KBM-7 (cell line): ENCODE results near the gene HPS5.

Experiments
- DNase-seq: peaks from one replicate; pipeline ENCODE4 v3.0.0-alpha.2; 2015
- in situ Hi-C: fragments of 300-500 bp; cut with MboI; formaldehyde crosslinking; loops from 2 replicates; pipeline ENCODE4 v1.14.3; 2020; ENCODE audit warnings: low sequenced_read_pairs, low pct_unique_long_range_greater_than_20kb, mixed read lengths

Gene HPS5

GRCh38 chr11:18322818-18323570 is 1.1 kb upstream of the HPS5 start:
- in situ Hi-C loops = no loop called here

GRCh38 chr11:18321578-18321968 is 367 bp downstream of the HPS5 start:
- in situ Hi-C loops = no loop called here
- no peak for DNase-seq

More at GRCh38 chr11:18322818-18323570, 1.1 kb upstream of the HPS5 start:
- no peak for DNase-seq

- in situ Hi-C loops = no loop called here
- no peak for DNase-seq
Observed at GRCh38 chr11:18320617-18321016, 1.3 kb downstream of the HPS5 start.

- DNase-seq = no peak
- in situ Hi-C loops = no loop called here
Observed at GRCh38 chr11:18319914-18320313, 2.0 kb downstream of the HPS5 start.

DNA sequence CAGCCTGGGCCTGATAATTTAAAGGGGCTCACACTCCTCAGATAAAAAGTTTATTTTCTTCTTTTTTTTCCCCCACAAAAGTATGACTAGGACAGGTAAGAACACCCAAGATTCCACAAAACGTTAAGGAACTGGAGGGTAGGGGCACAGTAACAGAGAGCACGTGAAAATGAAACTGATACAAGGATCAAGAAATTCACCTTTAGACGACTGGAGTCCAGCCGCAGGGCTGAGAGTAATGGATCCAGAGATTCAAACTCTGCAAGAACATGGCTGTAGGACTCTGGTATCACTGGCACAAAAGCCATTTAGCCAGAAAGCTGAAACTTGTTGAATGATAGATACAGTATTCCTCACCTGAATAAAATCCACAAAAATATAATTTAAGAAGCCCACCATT is 4.4 kb downstream of the HPS5 start:
- in situ Hi-C loops = no loop called here
- no peak for DNase-seq

- in situ Hi-C loops = no loop called here
- DNase-seq = no peak
Observed at GRCh38 chr11:18315893-18316292, 6.0 kb downstream of the HPS5 start.

GRCh38 chr11:18314784-18315523 is 7.0 kb downstream of the HPS5 start:
- in situ Hi-C loops = no loop called here
- DNase-seq = no peak

DNA sequence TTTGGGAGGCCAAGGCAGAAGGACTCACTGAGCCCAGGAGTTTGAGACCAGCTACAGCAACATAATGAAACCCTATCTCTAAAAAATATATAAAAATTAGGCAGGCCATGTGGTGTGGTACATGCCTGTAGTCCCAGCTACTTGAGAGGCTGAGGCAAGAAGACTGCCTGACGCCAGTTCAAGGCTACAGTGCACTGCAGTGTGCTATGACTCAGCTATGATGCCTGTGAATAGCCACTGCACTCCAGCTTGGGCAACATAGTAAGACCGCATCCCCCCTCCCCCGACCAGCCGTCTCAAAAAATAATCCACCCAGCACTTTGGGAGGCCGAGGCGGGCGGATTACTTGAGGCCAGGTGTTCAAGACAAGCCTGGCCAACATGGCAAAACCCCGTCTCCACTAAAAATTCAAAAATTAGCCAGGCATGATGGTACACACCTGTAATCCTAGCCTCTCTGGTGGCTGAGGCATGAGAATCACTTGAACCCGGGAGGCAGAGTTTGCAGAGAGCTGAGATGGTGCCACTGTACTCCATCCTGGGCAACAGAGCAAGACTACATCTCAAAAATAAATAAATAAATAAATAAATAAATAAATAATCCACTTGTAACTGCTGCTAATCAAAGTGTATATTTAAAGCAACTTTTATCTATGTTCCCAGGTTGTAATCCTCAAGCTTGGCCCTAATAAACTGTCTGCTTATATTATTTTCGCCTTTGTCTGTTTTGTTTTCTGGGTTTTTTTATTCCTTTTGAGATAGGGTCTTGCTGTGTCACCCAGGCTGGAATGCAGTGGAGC is 7.8 kb downstream of the HPS5 start:
- in situ Hi-C loops = no loop called here
- DNase-seq = no peak

DNA sequence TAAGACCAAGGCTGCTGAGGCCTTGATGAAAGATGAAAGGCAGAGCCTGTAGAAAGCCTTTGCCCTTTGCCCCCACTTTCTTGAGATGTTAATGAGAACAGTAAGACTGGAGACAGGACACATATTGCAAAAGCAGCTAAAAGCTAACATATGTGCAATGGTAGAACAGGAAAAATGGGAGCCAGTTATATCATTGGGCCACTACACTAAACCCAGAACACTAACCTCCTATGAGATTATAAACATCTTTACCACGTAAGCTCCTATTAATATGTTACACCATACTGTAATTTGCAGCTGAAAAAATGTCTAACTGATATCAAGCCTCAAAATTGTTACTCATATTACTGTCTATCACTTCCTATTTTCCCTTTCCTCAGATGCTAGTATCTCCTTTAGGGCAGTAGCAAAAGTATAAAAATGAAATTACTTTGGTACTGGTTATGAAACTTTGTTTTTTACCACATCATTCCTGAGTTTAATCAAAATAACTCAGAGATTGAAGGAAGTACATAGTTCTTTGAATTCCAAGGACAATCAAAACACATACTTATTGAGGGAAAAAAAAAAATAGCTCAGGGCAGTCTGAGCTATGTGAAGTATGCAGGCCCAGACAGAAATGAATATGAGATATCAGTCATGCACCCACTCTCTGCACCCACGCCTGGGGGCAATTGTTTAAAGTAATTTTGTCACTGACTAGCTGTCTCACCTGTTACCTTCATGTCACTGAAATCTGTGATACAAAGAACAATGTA is 9.1 kb downstream of the HPS5 start:
- DNase-seq = no peak

DNA sequence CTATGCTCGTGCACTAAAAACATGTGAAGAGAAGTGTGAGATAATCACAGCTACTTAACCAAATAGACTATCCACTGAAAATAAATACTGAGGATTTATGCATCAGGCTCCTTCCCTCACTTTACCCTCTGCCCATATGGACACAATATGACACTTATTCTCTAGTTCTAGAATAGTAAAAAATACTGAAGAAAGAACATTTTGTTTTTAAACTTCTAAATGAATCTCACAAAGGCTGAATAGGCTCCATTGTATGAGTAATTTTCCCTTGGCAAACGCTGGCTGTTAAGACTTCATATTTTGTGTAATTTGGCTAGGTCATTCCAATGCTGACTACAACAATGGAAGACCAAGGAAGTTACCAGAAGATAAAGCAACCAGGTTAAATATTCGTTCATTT is 9.9 kb downstream of the HPS5 start:
- in situ Hi-C loops = no loop called here
- DNase-seq = no peak

More for the DNA sequence above, 9.1 kb downstream of the HPS5 start:
- in situ Hi-C loops = no loop called here

GRCh38 chr11:18310800-18311340 is 11.1 kb downstream of the HPS5 start:
- in situ Hi-C loops = no loop called here
- no peak for DNase-seq

DNA sequence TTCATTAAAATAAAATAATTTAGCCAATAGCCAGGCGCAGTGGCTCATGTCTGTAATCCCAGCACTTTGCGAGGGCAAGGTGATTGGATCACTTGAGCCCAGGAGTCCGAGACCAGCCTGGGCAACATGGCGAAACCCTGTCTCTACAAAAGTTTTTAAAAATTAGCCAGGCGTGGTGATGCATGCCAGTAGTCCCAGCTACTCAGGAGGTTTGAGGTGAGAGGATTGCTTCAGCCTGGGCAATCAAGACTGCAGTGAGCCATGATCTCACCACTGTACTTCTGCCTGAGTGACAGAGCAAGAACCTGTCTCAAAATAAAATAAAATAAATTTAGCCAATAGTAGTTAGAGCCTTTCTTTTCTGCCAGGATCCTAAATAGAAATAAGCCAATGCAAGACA is 12.2 kb downstream of the HPS5 start:
- no peak for DNase-seq
- in situ Hi-C loops = no loop called here

- DNase-seq = no peak
- in situ Hi-C loops = no loop called here
Observed at GRCh38 chr11:18308242-18308641, 13.7 kb downstream of the HPS5 start.

DNA sequence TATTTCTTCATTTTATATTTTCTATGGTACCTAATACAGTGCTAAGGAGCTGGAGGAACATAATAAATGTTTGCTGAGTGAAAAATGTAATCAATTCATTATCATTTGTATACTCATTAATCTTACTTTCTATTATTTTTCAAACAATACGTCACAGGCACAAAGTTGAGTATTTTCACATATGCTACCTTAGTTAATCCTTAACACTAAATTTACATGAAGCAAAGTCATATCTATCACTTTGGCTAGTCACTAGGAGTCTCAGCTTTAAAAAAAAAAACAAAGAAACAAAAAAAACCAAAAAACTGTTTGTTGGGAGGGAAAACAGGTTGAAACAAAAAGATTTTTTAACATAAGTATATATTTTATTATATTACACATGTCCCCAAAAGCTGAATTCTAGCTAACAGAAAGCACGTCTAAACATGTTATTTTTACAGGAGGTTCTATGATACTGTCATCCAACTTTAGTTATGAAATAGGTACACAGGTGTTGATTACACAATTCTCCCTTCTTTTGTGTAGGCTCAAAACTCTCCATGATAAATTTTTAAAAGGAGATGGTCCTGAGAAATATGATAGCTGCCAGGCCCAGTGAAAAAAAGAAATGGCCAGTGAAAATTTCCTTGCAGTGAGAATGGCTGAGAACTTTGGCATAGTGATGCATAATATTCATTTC is 14.3 kb downstream of the HPS5 start:
- in situ Hi-C loops = no loop called here
- DNase-seq = no peak

- in situ Hi-C loops = no loop called here
Observed at GRCh38 chr11:18304745-18305144, 17.2 kb downstream of the HPS5 start.

DNA sequence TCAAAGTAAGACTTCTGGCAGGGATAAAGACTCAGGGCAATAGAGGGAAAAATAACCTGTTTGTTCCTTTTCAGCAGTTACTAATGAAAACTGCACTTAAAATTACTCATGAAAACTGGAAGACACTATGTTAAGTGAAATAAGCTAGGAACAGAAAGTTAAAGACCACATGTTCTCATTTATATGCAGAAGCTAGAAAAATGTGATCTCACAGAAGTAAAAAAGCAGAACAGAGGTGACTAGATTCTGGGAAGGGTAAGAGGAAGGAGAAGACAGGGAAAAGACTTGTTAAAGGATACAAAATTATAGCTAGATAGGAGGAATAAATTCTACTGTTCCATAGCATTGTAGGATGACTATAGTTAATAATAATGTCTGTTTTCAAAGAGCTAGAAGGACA is 22.2 kb downstream of the HPS5 start:
- DNase-seq = no peak
- in situ Hi-C loops = no loop called here

More at GRCh38 chr11:18304745-18305144, 17.2 kb downstream of the HPS5 start:
- no peak for DNase-seq

GRCh38 chr11:18295316-18295715 is 26.6 kb downstream of the HPS5 start:
- DNase-seq = no peak

DNA sequence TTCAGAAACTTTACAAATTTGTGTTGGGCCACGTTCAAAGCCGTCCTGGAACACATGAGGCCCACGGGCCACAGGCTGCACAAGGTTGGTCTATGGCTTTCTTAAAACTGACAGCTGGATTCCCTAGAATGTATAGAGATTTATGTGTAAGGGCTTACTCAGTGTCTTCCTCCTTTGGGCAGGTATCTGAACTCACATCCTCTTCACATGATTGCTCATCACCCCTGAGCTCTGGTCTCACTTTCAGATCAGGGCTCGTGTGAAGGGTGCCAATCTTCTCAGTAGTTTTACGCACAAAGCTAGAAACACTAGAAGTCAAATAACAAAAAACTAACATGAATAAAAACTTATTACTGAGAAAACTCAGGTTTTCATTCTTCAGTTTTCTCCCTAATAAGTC is 27.1 kb downstream of the HPS5 start:
- in situ Hi-C loops = no loop called here
- no peak for DNase-seq

More at GRCh38 chr11:18295316-18295715, 26.6 kb downstream of the HPS5 start:
- in situ Hi-C loops = no loop called here
